ENCODE measurements around the gene PWWP2B. TPM values are rescaled to one million over a fixed set of nuclear protein-coding genes. Genes with fewer than 3 reads are reported as not detected.

PWWP2B gene
- total RNA-seq, 3 donors from 2014 or later: 3.3 to 4.3 (median 4.1) TPM

DNA sequence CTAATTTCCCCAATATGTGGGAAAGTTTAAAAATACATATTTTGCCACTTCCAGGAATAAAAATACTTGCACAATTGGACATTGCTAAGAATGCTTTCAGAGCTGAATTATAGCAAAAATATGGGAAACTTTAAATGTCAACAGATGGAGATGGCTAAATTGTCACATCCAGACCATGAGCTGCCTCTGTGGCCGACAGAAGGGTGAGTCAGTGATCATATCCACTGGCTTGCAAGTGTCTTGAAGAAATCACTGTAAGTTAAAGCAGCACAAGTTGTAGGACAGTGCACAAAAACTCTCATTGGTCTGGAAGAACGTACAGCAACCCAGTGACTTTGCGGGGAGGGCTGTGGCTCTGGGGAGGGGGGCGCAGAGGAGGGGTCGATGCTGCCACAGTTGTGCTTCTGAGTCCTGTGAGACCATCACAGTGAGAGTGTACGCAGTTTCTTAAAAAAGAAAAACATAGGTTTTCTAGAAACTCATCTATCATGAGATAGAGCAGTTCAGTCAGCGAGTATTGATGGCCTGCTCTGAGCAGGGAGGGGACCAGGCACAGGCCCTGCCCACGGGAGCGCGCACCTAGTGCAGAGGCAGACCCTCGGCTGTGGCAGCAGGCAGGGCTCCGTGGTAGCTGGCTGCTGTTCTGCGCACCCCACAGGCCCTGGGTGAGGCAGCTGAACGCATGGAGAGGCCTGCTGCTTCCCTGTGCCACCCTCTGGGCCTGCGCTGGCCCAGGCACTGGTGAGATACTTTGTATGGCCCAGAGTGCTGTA lies 39.5 kb upstream of the PWWP2B start:
- peaks cover 2% of the 10 kb centered on the region for H3K4me1 Mint-ChIP-seq (ENCODE audit: low read depth)
- ATAC-seq: no peak
- H3K9me3 Mint-ChIP-seq: no peaks in the 10 kb centered on the region
- peaks cover 2% of the 10 kb centered on the region for H3K36me3 Mint-ChIP-seq (ENCODE audit: insufficient read depth)
- no peaks in the 10 kb centered on the region for H3K27me3 Mint-ChIP-seq (ENCODE audit: low read depth)
- H3K4me3 Mint-ChIP-seq: no peak overlapping the region
- DNase-seq: no peak

DNA sequence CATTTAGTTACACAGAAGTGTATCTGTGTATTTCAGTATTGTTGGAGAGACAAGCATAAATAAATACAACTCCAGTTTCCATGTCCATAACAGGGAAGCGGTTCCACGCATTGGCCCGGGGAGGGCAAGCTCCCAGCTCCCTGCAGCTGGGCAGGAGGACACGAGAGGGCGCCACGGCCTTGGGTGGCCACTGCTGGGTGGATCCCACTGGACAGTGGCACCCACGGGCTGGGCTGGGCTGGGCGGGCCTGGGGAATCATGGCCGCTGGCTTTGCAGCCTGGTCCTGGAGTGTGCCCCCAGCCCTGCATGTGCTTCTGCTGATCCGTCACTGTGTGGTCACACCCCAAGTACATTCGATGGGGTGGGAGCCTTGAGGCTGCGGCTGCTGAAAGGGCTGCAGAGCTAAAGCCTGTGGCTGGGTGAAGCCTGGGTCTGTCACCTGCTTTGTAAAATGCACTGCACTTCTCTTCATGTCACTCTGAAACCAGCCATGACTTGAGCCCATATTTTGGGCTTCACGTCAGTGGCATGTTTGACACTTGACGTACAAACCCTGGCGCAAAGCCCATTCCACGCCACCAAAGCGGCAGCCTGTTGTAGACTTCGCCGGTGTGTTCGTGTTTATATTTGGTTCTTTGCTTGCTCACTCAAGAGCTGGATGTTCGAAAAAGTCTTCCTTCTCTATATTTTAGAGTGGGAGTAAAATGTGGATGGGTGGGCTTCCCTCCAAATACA lies 37.5 kb upstream of the PWWP2B start:
- ATAC-seq: no peak
- Mint-ChIP-seq H3K4me1 (ENCODE audit: low read depth) (no peaks in the 10 kb centered on the region), H3K27me3 (ENCODE audit: low read depth) (no peaks in the 10 kb centered on the region), H3K9me3 (no peaks in the 10 kb centered on the region), H3K4me3 (no peak overlapping the region), H3K36me3 (ENCODE audit: insufficient read depth) (peaks cover 2% of the 10 kb centered on the region)
- DNase-seq: no peak

DNA sequence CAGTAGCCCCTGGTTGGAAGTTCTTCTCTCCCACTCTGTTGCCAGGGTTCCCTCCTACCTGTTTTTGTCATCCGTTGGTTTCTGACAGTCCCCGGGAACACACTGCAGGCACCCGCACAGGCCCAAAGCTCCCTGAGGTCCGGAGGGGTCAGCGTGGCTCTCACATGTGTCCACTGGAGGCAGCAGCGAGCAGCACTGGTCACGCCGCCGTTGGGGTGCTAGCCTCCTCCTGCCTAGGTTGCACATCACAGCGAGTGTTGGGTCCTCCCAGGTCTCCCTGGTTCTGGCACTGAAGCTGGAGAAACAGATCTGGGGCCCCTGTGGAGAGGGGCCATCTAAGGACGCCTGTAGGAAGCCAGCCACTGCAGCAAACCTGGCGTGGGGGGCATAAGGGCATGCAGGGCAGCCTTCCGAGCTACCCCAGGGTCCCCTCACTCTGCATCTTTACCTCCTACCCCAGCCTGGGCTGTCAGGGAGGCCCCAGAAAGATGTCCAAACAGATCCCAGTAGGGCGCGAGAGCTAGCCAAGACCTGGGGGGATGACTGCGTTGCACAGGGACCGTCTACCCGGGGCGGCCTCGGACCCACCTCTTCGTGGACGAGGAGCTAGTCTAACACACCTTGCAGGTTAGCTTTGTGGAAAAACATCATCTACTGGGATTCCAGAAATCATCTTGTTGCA lies 36.1 kb upstream of the PWWP2B start:
- DNase-seq: peak; percentile 26
- ATAC-seq: peak; percentile 43 to 52
- Mint-ChIP-seq H3K27me3 (ENCODE audit: low read depth) (no peaks in the 10 kb centered on the region), H3K4me1 (ENCODE audit: low read depth) (no peaks in the 10 kb centered on the region), H3K4me3 (no peak overlapping the region), H3K36me3 (ENCODE audit: insufficient read depth) (peaks cover 3% of the 10 kb centered on the region), H3K9me3 (no peaks in the 10 kb centered on the region)

DNA sequence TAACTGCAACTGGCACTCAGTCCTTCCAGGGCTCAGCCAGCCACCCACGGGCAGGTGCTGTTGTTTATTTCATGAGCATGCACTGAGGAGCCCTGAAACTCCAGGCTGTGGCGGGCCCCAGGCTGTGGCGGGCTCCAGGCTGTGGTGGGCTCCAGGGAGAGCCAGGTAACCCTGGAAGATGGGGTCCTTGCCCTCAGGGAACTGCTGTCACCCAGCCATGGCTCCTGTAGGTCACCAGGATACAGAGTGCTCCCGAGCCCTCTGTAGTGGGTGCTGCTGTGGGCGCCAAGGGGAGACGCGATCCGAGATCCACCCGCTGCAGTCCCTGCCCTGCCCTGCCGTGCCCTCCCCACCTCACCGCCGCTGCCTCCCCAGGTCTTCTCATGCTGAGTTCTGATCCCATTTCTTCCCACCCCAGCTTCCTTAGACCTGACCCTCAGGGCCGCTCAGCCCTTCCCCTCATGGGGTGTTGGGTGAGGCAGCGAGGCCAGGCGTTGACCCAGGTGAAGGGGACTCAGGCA lies 35.4 kb upstream of the PWWP2B start:
- no peak for DNase-seq
- Mint-ChIP-seq H3K27me3 (ENCODE audit: low read depth) (no peaks in the 10 kb centered on the region), H3K4me1 (ENCODE audit: low read depth) (no peaks in the 10 kb centered on the region), H3K9me3 (no peaks in the 10 kb centered on the region), H3K36me3 (ENCODE audit: insufficient read depth) (peaks cover 3% of the 10 kb centered on the region), H3K4me3 (no peak overlapping the region)
- no peak for ATAC-seq

DNA sequence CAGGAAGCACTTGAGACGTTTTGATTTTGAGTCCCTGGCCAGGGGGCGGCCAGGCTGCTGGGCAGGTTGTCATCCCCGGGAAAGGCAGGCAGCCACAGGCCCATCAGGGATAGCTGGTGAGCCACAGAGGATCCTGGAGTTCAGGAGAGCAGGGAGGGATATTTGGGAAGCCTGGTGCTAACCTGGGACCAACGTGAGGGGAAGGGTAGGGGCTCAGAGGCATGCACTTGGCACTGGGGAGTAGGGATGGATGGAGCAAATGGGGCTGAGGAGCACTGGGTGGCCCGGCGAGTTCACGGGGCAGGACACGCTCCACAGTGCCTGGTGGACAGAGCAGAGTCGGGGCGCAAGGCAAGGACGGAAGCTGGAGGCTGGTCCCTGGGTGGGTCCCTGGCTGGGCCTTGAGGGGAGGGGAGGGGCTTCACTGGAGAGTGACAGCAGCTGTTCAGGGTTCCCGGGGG lies 34.8 kb upstream of the PWWP2B start:
- Mint-ChIP-seq H3K36me3 (ENCODE audit: insufficient read depth) (peaks cover 8% of the 10 kb centered on the region), H3K4me1 (ENCODE audit: low read depth) (no peaks in the 10 kb centered on the region), H3K27me3 (ENCODE audit: low read depth) (no peaks in the 10 kb centered on the region), H3K4me3 (no peak overlapping the region), H3K9me3 (no peaks in the 10 kb centered on the region)
- ATAC-seq (no peak), DNase-seq (no peak)

DNA sequence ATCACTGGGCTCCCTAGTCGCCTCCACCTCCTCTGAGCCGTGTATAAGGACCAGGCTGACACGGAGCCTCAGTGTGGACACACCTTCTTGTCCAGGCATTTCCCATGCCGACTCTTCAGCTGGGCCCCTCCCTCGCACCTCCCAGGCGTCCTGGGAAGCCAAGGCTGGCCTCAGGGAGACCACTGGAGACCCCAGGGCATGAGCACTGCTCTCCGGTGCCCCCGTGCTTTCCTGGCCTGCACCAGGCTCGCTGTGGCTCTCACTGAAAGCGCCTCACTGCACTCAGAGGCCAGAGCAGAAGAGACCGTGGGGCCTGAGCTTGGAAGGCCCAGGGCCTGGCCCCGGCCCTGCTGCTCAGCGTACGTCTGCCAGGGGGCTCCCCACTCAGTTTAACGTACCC lies 33.6 kb upstream of the PWWP2B start:
- H3K4me3 Mint-ChIP-seq: no peak overlapping the region
- H3K27me3 Mint-ChIP-seq (ENCODE audit: low read depth): no peaks in the 10 kb centered on the region
- H3K4me1 Mint-ChIP-seq (ENCODE audit: low read depth): no peaks in the 10 kb centered on the region
- ATAC-seq: no peak
- DNase-seq: no peak
- H3K9me3 Mint-ChIP-seq: no peaks in the 10 kb centered on the region
- H3K36me3 Mint-ChIP-seq (ENCODE audit: insufficient read depth): peaks cover 13% of the 10 kb centered on the region

DNA sequence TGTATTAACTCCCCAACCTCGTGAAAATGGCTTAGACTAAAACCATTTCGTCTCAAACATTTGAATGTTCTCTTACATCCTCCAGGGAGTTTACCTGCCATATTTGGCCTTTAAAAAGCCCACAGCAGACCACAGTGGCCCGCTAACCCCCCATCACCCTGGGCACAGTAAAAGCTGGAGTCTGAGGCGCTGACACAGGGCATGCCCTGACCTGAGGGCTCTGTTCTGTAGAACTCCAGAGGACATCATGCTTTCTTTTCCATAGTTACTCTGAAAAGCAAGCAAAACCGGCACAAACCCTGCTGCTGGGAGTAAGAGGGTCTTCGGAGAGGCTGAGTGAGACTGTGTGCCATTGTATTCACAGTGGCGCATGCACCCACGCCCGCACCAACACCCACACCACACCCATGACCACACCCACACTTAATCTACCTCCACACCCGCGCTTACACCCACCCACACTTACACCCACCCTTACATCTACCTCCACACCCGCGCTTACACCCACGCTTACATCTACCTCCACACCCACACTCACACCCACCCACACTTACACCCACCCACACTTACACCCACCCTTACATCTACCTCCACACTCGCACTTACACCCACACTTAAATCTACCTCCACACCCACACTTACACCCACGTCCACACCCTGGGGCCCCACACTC lies 32.9 kb upstream of the PWWP2B start:
- H3K4me1 Mint-ChIP-seq (ENCODE audit: low read depth): no peaks in the 10 kb centered on the region
- ATAC-seq: peak; percentile 43 to 48
- no peaks in the 10 kb centered on the region for H3K27me3 Mint-ChIP-seq (ENCODE audit: low read depth)
- H3K9me3 Mint-ChIP-seq: no peaks in the 10 kb centered on the region
- H3K36me3 Mint-ChIP-seq (ENCODE audit: insufficient read depth): peaks cover 17% of the 10 kb centered on the region
- no peak for DNase-seq
- H3K4me3 Mint-ChIP-seq: no peak overlapping the region

DNA sequence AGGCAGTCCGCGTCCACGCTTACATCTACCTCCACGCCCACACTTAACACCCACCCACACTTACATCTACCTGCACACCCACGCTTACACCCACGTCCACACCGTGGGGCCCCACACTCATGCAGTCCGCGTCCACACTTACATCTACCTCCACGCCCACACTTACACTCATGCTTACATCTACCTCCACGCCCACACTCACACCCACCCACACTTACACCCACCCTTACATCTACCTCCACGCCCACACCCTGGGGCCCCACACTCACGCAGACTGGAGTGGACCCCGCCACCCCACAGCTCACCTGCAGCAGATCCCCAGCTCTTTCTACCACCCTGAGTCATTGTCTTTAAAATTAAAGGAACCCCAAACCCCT lies 32.4 kb upstream of the PWWP2B start:
- H3K4me3 Mint-ChIP-seq: no peak overlapping the region
- H3K36me3 Mint-ChIP-seq (ENCODE audit: insufficient read depth): peaks cover 17% of the 10 kb centered on the region
- no peaks in the 10 kb centered on the region for H3K27me3 Mint-ChIP-seq (ENCODE audit: low read depth)
- DNase-seq (peak; percentile 31), ATAC-seq (peak in 1 of 2 donors; percentile 46)
- H3K9me3 Mint-ChIP-seq: no peaks in the 10 kb centered on the region
- no peaks in the 10 kb centered on the region for H3K4me1 Mint-ChIP-seq (ENCODE audit: low read depth)

DNA sequence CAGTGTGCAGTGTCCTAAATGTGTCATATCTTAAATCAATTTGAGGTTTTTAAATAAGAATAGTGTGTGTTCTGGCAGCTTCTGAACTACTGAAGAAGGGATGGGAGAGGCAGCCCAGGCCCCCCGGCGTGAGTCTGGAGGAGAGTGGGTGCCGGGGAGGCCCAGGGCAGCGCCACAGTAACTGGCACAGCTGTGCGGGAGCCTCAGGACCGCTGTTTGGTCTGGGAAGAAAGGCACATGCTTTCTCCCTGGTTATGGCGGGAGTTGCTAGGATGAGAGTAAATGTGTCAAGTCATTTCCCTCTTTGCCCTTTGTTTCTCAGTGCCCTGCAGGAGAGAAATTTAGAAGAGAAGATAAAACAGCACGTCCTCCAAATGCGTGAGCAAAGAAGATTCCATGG lies 31.9 kb upstream of the PWWP2B start:
- Mint-ChIP-seq H3K36me3 (ENCODE audit: insufficient read depth) (peaks cover 17% of the 10 kb centered on the region), H3K27me3 (ENCODE audit: low read depth) (no peaks in the 10 kb centered on the region), H3K9me3 (no peaks in the 10 kb centered on the region), H3K4me3 (no peak overlapping the region), H3K4me1 (ENCODE audit: low read depth) (no peaks in the 10 kb centered on the region)
- DNase-seq (no peak), ATAC-seq (no peak)

DNA sequence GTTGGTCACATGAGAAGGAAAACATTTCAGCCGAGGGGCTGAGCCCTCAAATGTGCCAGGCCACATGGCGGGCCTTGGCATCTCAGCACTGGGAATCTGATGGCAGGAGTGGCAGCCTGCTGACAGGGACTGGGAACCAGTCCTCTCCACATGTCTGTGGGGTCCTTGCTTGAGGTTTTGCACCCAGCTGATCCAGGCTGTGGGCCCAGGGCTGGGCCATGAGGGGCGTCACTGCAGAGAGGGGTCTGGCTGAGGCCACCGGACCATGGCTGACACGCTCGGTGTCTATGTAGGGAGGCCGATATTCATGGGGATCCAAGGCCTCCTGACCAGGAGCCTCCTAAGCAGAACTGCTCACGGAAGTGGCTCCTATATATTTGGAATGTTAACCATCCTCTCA lies 31.0 kb upstream of the PWWP2B start:
- H3K9me3 Mint-ChIP-seq: no peaks in the 10 kb centered on the region
- no peak overlapping the region for H3K4me3 Mint-ChIP-seq
- peaks cover 17% of the 10 kb centered on the region for H3K36me3 Mint-ChIP-seq (ENCODE audit: insufficient read depth)
- DNase-seq (no peak), ATAC-seq (no peak)
- H3K27me3 Mint-ChIP-seq (ENCODE audit: low read depth): no peaks in the 10 kb centered on the region
- H3K4me1 Mint-ChIP-seq (ENCODE audit: low read depth): no peaks in the 10 kb centered on the region

DNA sequence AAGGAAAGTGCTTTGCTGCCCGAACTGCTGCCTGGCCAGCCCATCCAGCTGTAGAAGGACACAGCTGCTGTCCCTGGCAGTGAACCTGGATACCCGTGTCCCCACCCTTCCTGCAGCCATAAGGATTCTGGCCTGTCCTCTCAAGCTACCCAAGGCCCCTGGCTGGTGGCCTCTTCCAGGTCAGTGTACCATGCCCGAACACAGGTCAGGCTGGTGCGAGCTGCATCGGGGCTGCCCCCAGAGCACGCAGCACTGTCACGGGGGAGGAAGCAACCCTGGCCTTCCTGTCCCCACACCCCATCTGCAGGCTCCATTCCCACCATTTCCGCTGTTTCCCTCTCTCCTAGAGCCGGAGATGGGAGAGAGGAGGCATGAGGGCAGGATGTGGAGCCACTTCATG lies 30.5 kb upstream of the PWWP2B start:
- H3K9me3 Mint-ChIP-seq: no peaks in the 10 kb centered on the region
- DNase-seq (no peak), ATAC-seq (no peak)
- no peaks in the 10 kb centered on the region for H3K4me1 Mint-ChIP-seq (ENCODE audit: low read depth)
- H3K36me3 Mint-ChIP-seq (ENCODE audit: insufficient read depth): peaks cover 15% of the 10 kb centered on the region
- no peak overlapping the region for H3K4me3 Mint-ChIP-seq
- H3K27me3 Mint-ChIP-seq (ENCODE audit: low read depth): no peaks in the 10 kb centered on the region

DNA sequence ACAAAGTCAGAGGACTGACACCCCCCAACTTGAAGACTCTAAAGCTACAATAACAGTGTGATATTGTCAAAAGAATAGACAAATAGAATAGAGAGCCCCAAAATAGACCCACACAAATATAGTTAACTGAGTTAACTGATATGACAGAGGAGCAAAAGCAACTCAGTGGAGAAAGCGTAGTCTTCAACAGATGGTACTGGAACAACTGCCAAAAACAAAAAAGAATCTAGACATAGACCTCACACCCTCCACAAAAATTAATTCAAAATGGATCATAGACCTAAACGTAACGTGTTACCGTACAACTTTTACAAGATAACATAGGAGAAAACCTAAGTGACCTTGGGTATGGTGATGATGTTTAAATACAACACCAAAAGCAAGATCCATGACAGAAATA lies 28.6 kb upstream of the PWWP2B start:
- Mint-ChIP-seq H3K4me1 (ENCODE audit: low read depth) (peaks cover 4% of the 10 kb centered on the region), H3K36me3 (ENCODE audit: insufficient read depth) (peaks cover 15% of the 10 kb centered on the region), H3K9me3 (no peaks in the 10 kb centered on the region), H3K27me3 (ENCODE audit: low read depth) (no peaks in the 10 kb centered on the region), H3K4me3 (no peak overlapping the region)
- ATAC-seq (no peak), DNase-seq (no peak)

DNA sequence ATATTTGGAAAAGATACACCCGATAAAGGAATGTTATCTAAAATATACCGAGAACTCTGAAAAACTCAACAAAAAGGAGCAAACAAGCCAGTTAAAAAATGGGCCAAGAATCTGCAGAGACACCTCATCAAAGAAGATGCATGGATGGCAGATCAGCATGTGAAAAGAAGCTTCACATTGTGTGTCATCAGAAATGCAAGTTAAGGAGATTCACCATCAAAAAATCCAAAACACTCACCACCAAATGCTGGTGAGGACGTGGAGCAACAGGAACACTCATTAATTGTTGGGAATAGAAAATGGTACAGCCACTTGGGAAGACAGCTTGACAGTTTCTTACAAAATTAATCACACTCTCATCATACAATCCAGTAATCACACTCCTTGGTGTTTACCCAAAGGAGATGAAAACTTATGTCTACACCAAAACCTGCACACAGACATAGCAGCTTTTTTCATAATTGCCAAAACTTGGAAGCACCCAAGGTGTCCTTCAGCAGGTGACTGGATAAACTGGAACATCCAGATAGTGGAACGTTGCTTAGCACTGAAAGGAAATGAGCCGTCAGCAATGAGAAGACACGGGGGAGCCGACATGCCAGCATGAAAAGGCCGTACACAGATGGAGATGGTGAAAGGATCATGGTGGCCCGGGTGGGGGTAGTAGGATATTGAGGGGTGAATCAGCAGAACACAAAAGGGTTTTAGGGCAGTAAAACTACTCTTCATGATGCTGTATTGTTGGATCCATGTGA lies 27.9 kb upstream of the PWWP2B start:
- ATAC-seq (no peak), DNase-seq (no peak)
- H3K4me1 Mint-ChIP-seq (ENCODE audit: low read depth): peaks cover 4% of the 10 kb centered on the region
- H3K27me3 Mint-ChIP-seq (ENCODE audit: low read depth): no peaks in the 10 kb centered on the region
- H3K4me3 Mint-ChIP-seq: no peak overlapping the region
- H3K36me3 Mint-ChIP-seq (ENCODE audit: insufficient read depth): peaks cover 15% of the 10 kb centered on the region
- H3K9me3 Mint-ChIP-seq: no peaks in the 10 kb centered on the region

All from activated T-cell treated with anti-CD3 and anti-CD28 coated beads, Interleukin-2, amount 50 U/mL, for 4 hours (primary cell).